ENCODE measurements around the gene BICC1. TPM values are rescaled to one million over a fixed set of nuclear protein-coding genes. Genes with fewer than 3 reads are reported as not detected.

BICC1 gene
- total RNA-seq, 1 experiment from 2014 or later, result 0.67 TPM

GRCh38 chr10:58691528-58691927 lies 178.9 kb downstream of the BICC1 start:
- CTCF ChIA-PET, result no interaction called here
- BruUV-seq (replicated peaks), result no TSS peak

GRCh38 chr10:58693919-58694318 lies 181.2 kb downstream of the BICC1 start:
- ChIA-PET CTCF (no interaction called here), POLR2A (no interaction called here)
- in situ Hi-C loops (cut with HindIII; ENCODE audit: low pct_unique_long_range_greater_than_20kb, low sequenced_read_pairs), result no loop called here

More at GRCh38 chr10:58691528-58691927, 178.9 kb downstream of the BICC1 start:
- Histone ChIP-seq H3K9me3 (ENCODE audit: control insufficient read depth, insufficient read depth, low read depth, low read length) (0 out of 2 replicates have a peak, but pooled peaks cover 10% of the 10 kb centered on the region), H3K27ac (ENCODE audit: low read length) (no peak overlapping the region), H3K36me3 (ENCODE audit: control insufficient read depth, insufficient read depth, low read length) (no peaks in the 10 kb centered on the region), H3K4me3 (ENCODE audit: low read depth in 2 of 2, low read length in 2 of 2) (no peak overlapping the region), H3K4me1 (ENCODE audit: control insufficient read depth, insufficient read depth, low read length) (no peaks in the 10 kb centered on the region), H3K27me3 (ENCODE audit: control insufficient read depth, insufficient read depth, low read length) (no peaks in the 10 kb centered on the region)
- ATAC-seq (no peak), DNase-seq (ENCODE audit: low read depth, low spot score) (no peak)
- in situ Hi-C loops (cut with HindIII; ENCODE audit: low pct_unique_long_range_greater_than_20kb, low sequenced_read_pairs), result no loop called here
- intact Hi-C loops (cut with micrococcal nuclease; ENCODE audit: unreplicated experiment), result no loop called here
- POLR2A ChIA-PET, result no interaction called here
- TF ChIP-seq TCF7L2 (IDR thresholded peaks at IDR 0.05; ENCODE audit: low read depth, low read length) (no peak), SIN3A (IDR thresholded peaks at IDR 0.05; ENCODE audit: borderline replicate concordance, insufficient read depth, low read depth, low read length) (no peak), REST (IDR thresholded peaks at IDR 0.05; ENCODE audit: insufficient read depth in 1 of 2, low read depth in 2 of 2, low read length in 1 of 2) (no peak), POLR2AphosphoS5 (IDR thresholded peaks at IDR 0.05; ENCODE audit: low read depth, low read length) (no peak)
- TF ChIP-seq, protein P1, sequence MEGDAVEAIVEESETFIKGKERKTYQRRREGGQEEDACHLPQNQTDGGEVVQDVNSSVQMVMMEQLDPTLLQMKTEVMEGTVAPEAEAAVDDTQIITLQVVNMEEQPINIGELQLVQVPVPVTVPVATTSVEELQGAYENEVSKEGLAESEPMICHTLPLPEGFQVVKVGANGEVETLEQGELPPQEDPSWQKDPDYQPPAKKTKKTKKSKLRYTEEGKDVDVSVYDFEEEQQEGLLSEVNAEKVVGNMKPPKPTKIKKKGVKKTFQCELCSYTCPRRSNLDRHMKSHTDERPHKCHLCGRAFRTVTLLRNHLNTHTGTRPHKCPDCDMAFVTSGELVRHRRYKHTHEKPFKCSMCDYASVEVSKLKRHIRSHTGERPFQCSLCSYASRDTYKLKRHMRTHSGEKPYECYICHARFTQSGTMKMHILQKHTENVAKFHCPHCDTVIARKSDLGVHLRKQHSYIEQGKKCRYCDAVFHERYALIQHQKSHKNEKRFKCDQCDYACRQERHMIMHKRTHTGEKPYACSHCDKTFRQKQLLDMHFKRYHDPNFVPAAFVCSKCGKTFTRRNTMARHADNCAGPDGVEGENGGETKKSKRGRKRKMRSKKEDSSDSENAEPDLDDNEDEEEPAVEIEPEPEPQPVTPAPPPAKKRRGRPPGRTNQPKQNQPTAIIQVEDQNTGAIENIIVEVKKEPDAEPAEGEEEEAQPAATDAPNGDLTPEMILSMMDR (IDR thresholded peaks at IDR 0.05), result no peak

More at GRCh38 chr10:58693919-58694318, 181.2 kb downstream of the BICC1 start:
- BruUV-seq (replicated peaks), result no TSS peak
- H3K4me1 ChIP-seq (ENCODE audit: control insufficient read depth, insufficient read depth, low read length), result no peaks in the 10 kb centered on the region
- H3K27me3 ChIP-seq (ENCODE audit: control insufficient read depth, insufficient read depth, low read length), result no peaks in the 10 kb centered on the region
- intact Hi-C loops (cut with micrococcal nuclease; ENCODE audit: unreplicated experiment), result no loop called here
- DNase-seq (ENCODE audit: low read depth, low spot score), result no peak
- no peaks in the 10 kb centered on the region for H3K36me3 ChIP-seq (ENCODE audit: control insufficient read depth, insufficient read depth, low read length)
- TF ChIP-seq POLR2AphosphoS5 (IDR thresholded peaks at IDR 0.05; ENCODE audit: low read depth, low read length) (no peak), REST (IDR thresholded peaks at IDR 0.05; ENCODE audit: insufficient read depth in 1 of 2, low read depth in 2 of 2, low read length in 1 of 2) (no peak), SIN3A (IDR thresholded peaks at IDR 0.05; ENCODE audit: borderline replicate concordance, insufficient read depth, low read depth, low read length) (no peak)
- no peak for ATAC-seq
- H3K4me3 ChIP-seq (ENCODE audit: low read depth in 2 of 2, low read length in 2 of 2), result no peak overlapping the region
- 0 out of 2 replicates have a peak, but pooled peaks cover 10% of the 10 kb centered on the region for H3K9me3 ChIP-seq (ENCODE audit: control insufficient read depth, insufficient read depth, low read depth, low read length)
- no peak overlapping the region for H3K27ac ChIP-seq (ENCODE audit: low read length)
